Nephron (organoid): ENCODE results near the gene DES.

ENCODE experiments used
- H3K27ac Mint-ChIP-seq, 3 experiments: 2 replicates each; pipeline ENCODE4 v1.8.0; 2020; ENCODE audit warnings: mixed read lengths in 3 of 3, mild to moderate bottlenecking in 2 of 3, moderate library complexity in 1 of 3
- H3K27me3 Mint-ChIP-seq: 2 replicates; pipeline ENCODE4 v1.8.0; 2021; ENCODE audit warnings: low read depth, mild to moderate bottlenecking, moderate library complexity, mixed read lengths
- H3K36me3 Mint-ChIP-seq: 2 replicates; pipeline ENCODE4 v1.8.0; 2020; ENCODE audit warnings: low read depth, mixed read lengths
- H3K4me1 Mint-ChIP-seq: 2 replicates; pipeline ENCODE4 v1.8.0; 2020; ENCODE audit warnings: mixed read lengths
- H3K4me3 Mint-ChIP-seq, 3 experiments: 2 replicates each; pipeline ENCODE4 v1.8.0; 2020; ENCODE audit warnings: mild to moderate bottlenecking in 3 of 3, mixed read lengths in 3 of 3, moderate library complexity in 2 of 3
- H3K9me3 Mint-ChIP-seq: 2 replicates; pipeline ENCODE4 v1.8.0; 2020; ENCODE audit warnings: mixed read lengths
- TF ChIP-seq, protein P1 (sequence below), 3 experiments: fragments of 200-600 bp; sonication (generic); IDR thresholded peaks; one replicate each; pipeline ENCODE4 v1.5.0; 2021; ENCODE audit warnings: antibody characterized with exemption in 3 of 3; ENCODE audit not compliant: unreplicated experiment in 3 of 3

The DES gene

GRCh38 chr2:219419012-219419324 lies 791 bp downstream of the DES start:
- Mint-ChIP-seq H3K4me1 (peaks cover 67% of the 10 kb centered on the region), H3K9me3 (no peaks in the 10 kb centered on the region), H3K27me3 (no peaks in the 10 kb centered on the region), H3K4me3 (peak overlapping the region; percentile 79 to 93 (median 91)), H3K36me3 (no peaks in the 10 kb centered on the region), H3K27ac (peak overlapping the region; percentile 56 to 89 (median 86))
- TF ChIP-seq, protein P1, sequence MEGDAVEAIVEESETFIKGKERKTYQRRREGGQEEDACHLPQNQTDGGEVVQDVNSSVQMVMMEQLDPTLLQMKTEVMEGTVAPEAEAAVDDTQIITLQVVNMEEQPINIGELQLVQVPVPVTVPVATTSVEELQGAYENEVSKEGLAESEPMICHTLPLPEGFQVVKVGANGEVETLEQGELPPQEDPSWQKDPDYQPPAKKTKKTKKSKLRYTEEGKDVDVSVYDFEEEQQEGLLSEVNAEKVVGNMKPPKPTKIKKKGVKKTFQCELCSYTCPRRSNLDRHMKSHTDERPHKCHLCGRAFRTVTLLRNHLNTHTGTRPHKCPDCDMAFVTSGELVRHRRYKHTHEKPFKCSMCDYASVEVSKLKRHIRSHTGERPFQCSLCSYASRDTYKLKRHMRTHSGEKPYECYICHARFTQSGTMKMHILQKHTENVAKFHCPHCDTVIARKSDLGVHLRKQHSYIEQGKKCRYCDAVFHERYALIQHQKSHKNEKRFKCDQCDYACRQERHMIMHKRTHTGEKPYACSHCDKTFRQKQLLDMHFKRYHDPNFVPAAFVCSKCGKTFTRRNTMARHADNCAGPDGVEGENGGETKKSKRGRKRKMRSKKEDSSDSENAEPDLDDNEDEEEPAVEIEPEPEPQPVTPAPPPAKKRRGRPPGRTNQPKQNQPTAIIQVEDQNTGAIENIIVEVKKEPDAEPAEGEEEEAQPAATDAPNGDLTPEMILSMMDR (IDR thresholded peaks at IDR 0.05; ENCODE audit: unreplicated experiment in 3 of 3), result no peak

- TF ChIP-seq, protein P1 (IDR thresholded peaks at IDR 0.05; ENCODE audit: unreplicated experiment in 3 of 3), result no peak
- no peaks in the 10 kb centered on the region for H3K9me3 Mint-ChIP-seq
- H3K27ac Mint-ChIP-seq, result peak overlapping the region; percentile 56 to 89 (median 89)
- H3K36me3 Mint-ChIP-seq, result no peaks in the 10 kb centered on the region
- H3K4me3 Mint-ChIP-seq, result peak overlapping the region; percentile 79 to 93 (median 91)
- peaks cover 73% of the 10 kb centered on the region for H3K4me1 Mint-ChIP-seq
- no peaks in the 10 kb centered on the region for H3K27me3 Mint-ChIP-seq
Measured at GRCh38 chr2:219419331-219420197, 1.4 kb downstream of the DES start.

DNA sequence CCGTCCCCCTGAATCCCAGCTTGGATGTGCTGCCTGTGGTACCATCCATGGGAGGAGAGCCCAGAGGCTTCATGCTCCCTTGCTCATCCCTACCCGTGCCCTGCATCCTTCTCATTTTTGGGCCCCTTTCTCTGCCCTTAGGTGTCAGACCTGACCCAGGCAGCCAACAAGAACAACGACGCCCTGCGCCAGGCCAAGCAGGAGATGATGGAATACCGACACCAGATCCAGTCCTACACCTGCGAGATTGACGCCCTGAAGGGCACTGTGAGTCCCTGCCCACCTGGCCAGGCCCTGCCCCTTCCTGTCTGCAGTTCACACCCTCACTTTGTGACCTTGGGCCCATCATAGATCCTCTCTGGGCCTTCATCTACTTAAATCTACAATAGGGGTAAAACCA lies 2.5 kb downstream of the DES start:
- TF ChIP-seq, protein P1 (IDR thresholded peaks at IDR 0.05; ENCODE audit: unreplicated experiment in 3 of 3), result no peak
- peaks cover 3% of the 10 kb centered on the region for H3K27me3 Mint-ChIP-seq
- H3K4me3 Mint-ChIP-seq, result peak overlapping the region in 2 of 3 experiments; percentile 91 to 93
- H3K9me3 Mint-ChIP-seq, result no peaks in the 10 kb centered on the region
- peaks cover 67% of the 10 kb centered on the region for H3K4me1 Mint-ChIP-seq
- H3K36me3 Mint-ChIP-seq, result no peaks in the 10 kb centered on the region
- H3K27ac Mint-ChIP-seq, result peak overlapping the region in 1 of 3 experiments; percentile 56

DNA sequence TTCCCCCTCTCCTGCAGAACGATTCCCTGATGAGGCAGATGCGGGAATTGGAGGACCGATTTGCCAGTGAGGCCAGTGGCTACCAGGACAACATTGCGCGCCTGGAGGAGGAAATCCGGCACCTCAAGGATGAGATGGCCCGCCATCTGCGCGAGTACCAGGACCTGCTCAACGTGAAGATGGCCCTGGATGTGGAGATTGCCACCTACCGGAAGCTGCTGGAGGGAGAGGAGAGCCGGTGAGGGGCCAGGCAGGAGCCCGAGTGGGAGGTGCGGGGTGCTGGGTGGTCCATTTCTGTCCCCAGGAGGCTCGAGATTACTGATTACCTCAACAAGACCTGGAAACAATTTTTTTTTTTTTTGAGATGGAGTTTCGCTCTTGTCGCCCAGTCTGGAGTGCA lies 3.1 kb downstream of the DES start:
- H3K4me1 Mint-ChIP-seq, result peaks cover 60% of the 10 kb centered on the region
- H3K27ac Mint-ChIP-seq, result peak overlapping the region in 1 of 3 experiments; percentile 56
- peaks cover 3% of the 10 kb centered on the region for H3K27me3 Mint-ChIP-seq
- TF ChIP-seq, protein P1 (IDR thresholded peaks at IDR 0.05; ENCODE audit: unreplicated experiment in 3 of 3), result no peak
- peak overlapping the region in 2 of 3 experiments; percentile 8 to 93 for H3K4me3 Mint-ChIP-seq
- H3K36me3 Mint-ChIP-seq, result no peaks in the 10 kb centered on the region
- no peaks in the 10 kb centered on the region for H3K9me3 Mint-ChIP-seq

DNA sequence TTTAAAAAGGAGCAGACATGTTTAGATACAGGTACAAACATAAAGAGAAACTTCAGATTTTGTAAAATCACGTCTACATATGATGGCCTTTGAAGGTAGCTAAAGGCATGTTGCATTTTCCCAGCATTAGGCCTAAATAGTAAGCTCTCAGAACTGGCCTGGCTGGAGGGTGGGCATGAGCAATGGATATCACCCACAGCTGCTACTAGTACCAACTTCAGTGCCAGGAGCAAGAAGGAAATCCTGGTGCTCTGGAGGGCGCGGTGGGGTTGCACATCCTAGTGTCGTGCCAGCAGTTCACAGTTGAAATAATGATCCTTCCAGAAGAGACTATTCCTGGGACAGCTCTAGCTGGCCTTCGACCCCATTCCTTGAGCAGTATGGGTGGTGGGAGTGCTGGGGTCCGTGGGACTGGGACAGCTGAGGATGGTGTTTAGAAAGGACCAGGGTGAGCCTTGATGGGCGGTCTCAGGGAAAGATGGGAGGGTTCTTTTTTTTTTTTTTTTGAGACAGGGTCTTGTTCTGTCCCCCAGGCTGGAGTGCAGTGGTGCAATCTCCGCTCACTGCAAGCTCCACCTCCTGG lies 4.9 kb downstream of the DES start:
- Mint-ChIP-seq H3K9me3 (no peaks in the 10 kb centered on the region), H3K27me3 (peaks cover 3% of the 10 kb centered on the region), H3K36me3 (no peaks in the 10 kb centered on the region), H3K4me1 (peaks cover 51% of the 10 kb centered on the region), H3K4me3 (peak overlapping the region in 1 of 3 experiments; percentile 56), H3K27ac (peak overlapping the region in 1 of 3 experiments; percentile 3)
- TF ChIP-seq, protein P1 (IDR thresholded peaks at IDR 0.05; ENCODE audit: unreplicated experiment in 3 of 3), result no peak
